Ecto neural progenitor cell (in vitro differentiated cells): ENCODE measurements around the gene UQCR11.
A peak's percentile ranks its signal among the peaks of the same experiment; 100 is the strongest.

Experiments
- DNase-seq: peaks from one replicate; pipeline ENCODE4 v3.0.0-alpha.2; 2018; ENCODE audit warnings: low spot score

Gene UQCR11

GRCh38 chr19:1567116-1567847 lies 38.0 kb downstream of the UQCR11 start:
- DNase-seq = peak; percentile 55

DNA sequence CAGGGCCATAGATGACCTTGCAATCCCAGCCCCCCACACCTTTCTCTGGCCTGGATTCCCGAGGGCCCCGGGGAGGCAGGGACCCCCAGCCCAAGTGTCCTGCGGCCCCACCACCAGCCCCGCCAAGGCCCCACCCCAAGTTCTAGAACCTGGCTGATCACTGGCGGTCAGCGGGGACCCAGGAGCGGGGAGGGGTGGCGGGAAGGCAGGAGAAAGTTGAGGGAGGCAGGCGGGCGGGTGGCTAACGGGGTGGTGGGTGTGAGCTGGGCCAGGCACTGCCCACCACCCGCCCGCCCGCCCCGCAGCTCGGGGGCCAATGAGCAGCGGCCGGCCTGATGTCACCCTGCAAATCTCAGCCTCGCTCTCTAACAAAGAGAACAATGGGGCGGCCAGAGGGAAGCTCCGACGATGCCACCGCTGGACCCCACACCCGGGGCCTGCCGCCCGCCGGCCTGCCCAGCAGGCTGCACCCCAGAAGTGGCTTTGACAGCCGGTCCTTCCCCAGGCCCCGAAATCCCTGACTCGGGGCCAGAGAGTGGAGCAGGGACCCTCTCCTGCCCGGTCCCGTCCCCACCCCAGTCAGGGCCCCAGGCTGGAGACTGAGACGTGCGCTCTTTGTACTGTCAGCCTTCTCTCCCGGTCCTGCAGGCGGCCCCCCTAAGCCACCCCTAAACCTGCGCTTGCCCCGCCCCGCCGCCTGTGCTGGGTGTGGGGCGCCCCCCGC lies 38.7 kb downstream of the UQCR11 start:
- DNase-seq = peak; percentile 90

DNA sequence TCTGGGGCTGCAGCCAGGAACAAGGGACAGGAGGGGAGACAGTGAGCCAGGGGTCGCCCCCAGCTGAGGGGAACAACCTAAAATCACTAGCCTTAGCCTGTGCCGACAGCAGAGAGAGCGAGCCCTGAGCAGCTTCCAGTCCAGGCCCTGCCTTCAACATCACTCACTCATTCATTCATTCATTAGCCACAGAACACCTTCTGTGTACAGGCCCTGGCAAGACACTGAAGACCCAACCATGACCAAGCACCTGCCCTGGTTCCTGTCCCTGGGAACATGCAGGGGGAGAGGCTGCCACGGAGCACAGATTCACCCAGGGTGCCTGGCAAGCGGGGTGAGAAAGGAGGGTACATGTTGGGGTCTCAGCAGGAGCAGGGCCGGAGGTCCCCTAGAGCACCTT lies 42.0 kb downstream of the UQCR11 start:
- DNase-seq = no peak

DNA sequence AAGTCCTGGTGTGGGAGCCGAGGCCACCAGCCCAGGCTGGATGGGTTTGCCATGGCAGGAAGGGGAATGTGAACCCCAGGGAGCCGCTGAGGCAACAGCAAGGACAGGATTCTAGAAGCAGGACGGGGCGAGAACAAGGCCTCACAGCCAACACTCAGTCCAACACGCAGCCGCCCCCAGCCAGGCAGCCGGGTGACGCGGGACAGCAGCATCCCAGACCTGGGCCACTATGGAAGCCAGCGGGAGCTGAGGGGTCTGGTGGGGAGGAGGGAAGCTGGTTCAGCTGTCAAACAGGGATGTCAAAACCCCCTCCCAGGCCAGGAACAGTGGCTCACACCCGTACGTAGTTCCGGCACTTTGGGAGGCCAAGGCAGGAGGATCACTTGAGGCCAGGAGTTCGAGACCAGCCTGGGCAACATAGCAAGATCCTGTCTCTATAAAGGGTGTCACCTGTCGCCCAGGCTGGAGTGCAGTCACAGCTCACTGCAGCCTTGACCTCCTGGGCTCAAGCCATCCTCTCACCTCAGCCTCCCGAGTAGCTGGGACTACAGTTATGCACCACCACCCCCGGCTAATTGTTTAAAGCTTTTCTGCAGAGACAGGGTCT lies 43.9 kb downstream of the UQCR11 start:
- no peak for DNase-seq

DNA sequence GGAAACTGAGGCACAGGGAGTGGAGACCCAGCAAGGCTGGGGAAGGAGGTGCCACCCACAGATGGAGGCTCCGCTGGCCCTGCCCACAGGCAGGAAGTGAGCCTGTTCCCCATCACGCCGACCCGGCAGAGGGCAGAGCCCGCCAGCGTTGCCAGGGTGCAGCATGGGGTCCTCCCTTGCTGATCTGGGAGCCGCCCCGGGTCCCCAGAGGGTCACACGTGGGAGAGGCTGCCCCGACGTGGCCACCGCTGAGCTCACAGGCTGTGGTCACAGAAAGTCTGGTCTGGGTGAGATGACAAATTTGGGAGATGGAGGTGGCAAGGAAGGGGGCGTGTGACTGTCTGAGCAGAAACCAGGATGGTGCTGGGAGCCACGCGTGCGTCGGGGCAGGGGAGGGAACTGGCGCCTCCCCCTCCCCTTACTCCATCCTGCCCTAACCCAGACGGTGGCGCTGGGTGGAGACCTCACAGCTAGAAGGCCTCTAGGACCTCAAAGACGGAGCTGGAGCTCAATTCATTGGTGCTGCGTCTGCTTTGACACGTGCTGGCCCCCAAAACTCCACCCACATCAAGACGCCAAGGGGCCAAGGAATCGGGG lies 44.9 kb downstream of the UQCR11 start:
- no peak for DNase-seq

DNA sequence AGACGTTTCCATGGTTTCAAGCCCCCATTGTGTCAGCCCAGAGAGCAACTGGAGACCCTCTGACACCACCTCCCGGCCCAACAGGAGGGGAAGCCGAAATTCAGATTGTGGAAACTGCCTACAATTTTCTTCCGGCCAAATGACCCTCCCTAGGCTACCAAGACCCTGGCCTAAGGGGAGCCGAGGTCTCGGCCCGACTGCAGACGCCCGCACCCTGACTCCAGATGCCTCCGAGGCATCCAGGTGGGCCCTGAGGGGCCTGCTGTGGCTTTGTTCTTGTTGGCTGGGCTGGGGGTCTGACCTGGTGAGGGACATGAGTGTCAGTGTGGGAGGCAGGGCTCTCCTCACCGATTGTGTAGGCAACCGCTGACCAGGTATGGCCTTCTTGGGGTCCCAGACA lies 46.7 kb downstream of the UQCR11 start:
- DNase-seq = no peak

- DNase-seq = no peak
Observed at GRCh38 chr19:1556390-1557070, 48.7 kb downstream of the UQCR11 start.

- no peak for DNase-seq
Observed at GRCh38 chr19:1555487-1556389, 49.5 kb downstream of the UQCR11 start.

DNA sequence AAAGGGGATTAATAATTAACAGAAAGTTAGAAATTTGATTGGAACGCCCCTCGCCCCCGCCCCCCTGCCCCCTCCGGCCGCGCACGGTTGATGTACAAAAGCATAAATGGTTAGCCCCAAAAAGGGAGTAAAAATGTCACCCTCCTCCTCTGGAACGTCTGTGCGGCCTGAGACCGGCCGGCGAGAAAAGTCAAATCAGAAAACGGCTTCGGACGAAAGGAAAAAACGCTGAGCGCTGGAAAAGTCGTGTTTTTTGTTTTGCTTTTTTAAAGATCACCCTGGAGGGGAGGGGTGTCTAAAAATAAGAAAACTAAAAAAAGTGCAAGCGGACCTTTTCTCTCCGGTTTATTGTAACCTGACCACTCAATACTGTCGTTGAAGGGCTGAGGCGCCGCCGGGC lies 50.3 kb downstream of the UQCR11 start:
- no peak for DNase-seq

GRCh38 chr19:1553415-1553814 lies 51.8 kb downstream of the UQCR11 start:
- DNase-seq = no peak

DNA sequence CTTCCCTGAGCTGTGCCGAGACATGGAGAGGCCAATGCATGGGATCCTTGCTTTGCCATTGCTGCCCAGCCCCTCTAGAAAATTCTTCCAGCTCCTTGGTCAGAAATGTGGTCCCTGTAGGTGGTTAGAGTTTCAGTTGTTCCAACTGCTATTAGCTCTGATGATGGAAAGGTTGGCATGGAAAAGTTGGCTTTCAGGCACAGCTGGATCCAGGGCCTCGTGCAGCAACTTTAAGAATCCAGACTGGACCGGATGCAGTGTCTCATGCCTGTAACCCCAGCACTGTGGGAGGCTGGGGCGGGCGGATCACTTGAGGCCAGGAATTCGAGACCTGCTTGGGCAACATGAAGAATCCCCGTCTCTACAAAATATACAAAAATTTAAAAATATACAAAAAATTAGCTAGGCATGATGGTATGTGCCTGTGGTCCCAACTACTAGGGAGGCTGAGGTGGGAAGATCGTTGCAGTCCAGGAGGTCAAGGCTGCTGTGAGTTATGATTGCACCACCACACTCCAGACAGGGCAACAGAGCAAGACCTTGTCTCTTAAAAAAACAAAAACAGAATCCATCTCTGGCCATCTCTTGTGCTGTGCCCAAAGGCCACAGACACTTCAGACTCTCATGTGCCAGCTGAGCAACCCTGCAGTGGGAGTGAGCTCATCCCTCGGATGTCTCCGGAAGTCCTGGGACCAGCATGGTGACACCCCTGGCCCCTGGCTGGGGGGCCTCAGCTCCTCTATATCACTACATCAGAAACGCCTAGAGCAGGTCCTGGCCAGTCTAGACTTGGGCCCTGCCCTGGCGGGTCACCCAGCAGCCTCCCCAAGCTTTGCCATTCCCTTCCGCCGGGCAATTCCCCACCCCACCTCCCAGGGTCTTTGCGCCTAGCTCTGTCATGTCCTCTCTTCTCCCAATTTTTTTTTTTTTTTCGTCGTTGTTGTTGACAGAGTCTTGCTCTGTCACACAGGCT lies 53.9 kb downstream of the UQCR11 start:
- no peak for DNase-seq

GRCh38 chr19:1549332-1549945 lies 55.8 kb downstream of the UQCR11 start:
- no peak for DNase-seq
